Spleen (tissue), 7 donors: ENCODE data around the gene SCARB1.

Experiments
- POLR2AphosphoS5 ChIP-seq, 3 donors: sonication (generic); formaldehyde crosslinking; IDR thresholded peaks; one replicate each; pipeline ENCODE4 v1.5.1; 2017; ENCODE audit warnings: antibody characterized with exemption in 3 of 3
- TF ChIP-seq, protein P1 (sequence below), 11 experiments: fragments of 200-600 bp in 7 of 11; fragments of 450-650 bp in 4 of 11; sonication (generic) in 4 of 11; IDR thresholded peaks in 8 of 11; conservative IDR thresholded peaks in 3 of 11; 1 replicate in 7 of 11; 2 replicates in 4 of 11; pipeline versions ENCODE4 v1.4.0 to v1.8.0; 2016 to 2021; ENCODE audit warnings: antibody characterized with exemption in 11 of 11, inconsistent platforms in 4 of 11, mild to moderate bottlenecking in 1 of 11
- donor health status: DM: no; HTN: no; CAD: no; lungs with moderate emphysema.
- donor health status: DM: no; HTN: no; CAD: no.
- donor health status: DM: no; HTN: no; CAD: no.

DNA sequence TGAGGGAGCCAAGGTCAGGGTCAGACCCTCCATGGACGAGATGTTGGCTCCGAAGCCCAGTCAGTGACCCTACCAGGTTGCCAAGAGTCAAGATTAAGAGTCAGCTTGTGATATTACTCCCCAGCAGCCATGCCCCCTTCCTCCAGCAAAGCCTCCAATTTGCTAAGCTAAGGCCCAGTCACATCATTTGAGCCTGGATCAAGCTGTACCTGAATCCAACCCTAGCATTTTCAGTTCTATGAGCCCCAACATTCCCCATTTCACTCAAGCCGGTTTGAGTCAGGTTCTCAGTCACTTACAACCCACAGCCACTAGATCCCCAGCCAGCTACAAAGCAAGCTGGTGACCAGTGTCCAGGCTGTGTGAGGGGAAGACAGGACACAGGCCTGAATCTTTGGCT, 49.9 kb downstream of the SCARB1 start:
- TF ChIP-seq, protein P1, sequence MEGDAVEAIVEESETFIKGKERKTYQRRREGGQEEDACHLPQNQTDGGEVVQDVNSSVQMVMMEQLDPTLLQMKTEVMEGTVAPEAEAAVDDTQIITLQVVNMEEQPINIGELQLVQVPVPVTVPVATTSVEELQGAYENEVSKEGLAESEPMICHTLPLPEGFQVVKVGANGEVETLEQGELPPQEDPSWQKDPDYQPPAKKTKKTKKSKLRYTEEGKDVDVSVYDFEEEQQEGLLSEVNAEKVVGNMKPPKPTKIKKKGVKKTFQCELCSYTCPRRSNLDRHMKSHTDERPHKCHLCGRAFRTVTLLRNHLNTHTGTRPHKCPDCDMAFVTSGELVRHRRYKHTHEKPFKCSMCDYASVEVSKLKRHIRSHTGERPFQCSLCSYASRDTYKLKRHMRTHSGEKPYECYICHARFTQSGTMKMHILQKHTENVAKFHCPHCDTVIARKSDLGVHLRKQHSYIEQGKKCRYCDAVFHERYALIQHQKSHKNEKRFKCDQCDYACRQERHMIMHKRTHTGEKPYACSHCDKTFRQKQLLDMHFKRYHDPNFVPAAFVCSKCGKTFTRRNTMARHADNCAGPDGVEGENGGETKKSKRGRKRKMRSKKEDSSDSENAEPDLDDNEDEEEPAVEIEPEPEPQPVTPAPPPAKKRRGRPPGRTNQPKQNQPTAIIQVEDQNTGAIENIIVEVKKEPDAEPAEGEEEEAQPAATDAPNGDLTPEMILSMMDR (IDR thresholded peaks at IDR 0.05 in 8 of 11, conservative IDR thresholded peaks at IDR 0.05 in 3 of 11): no peak
- no peak for TF ChIP-seq POLR2AphosphoS5 (IDR thresholded peaks at IDR 0.05)
